ENCODE results near the gene CACTIN. TPM values are rescaled to one million over a fixed set of nuclear protein-coding genes. Genes with fewer than 3 reads are reported as not detected.

Gene CACTIN
- polyA plus RNA-seq, 1 of the 3 experiments (the other 2 are of a cell fraction), result 36.4 TPM

DNA sequence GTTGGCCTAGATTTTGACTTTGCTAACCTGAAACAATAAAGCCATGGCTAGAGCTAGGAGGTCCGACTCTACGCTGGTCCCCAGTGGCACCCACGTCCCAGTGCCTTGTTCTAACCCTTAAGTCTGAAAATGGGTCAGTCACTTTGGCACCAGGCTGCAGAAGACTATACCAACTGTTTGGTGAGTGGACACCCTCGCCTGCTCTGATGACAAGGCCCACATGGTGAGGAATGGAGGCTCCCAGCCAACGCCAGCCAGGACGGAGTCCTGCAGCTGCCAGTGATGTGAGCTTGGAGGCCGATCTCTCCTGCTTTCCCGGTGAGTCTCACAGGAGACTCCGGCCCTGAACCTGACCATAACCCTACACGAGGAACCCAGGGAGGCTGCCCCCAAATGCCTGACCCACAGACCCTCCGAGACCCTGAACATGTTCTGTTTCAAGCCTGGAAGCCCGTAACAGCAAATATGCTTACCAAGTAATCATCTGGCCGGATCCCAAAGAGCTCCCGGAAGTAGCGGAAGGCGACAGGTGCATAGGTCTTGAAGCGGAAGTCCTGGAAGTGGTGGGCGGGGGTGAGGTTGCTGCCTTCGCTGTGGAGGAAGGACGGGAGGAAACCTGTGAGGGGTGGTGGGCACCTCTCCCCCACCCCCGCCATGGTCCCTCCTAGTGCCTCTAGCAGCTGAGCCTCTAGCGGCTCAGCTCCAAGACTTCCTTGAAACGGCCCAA is 34.1 kb upstream of the CACTIN start (continued):
- TF ChIP-seq YY1 (IDR thresholded peaks at IDR 0.05; ENCODE audit: low read depth), result no peak

DNA sequence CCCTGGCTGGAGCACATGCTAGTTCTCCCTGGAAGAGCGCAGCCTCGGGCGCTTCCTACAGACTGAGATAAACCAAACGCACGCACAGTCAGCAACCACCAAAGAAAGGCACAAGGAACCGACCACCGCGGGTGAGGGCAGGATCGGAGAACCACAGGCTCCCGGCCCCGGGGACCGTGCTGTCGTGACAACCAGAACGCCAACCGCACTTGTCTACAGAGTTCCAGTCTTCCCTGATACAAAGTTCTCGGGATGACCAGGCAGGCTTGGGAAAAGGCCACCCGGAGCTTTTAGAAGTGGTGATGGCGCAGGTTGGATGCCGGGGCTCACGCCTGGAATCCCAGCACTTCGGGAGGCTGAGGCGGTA is 33.1 kb upstream of the CACTIN start:
- no peak for TF ChIP-seq CHD2 (IDR thresholded peaks at IDR 0.05; ENCODE audit: low read length, partially characterized antibody)
- TF ChIP-seq RCOR1 (IDR thresholded peaks at IDR 0.05; ENCODE audit: low read length), result no peak
- DNase-seq, result no peak
- H3K27me3 ChIP-seq (ENCODE audit: insufficient read depth), result no peaks in the 10 kb centered on the region
- no peaks in the 10 kb centered on the region for H4K20me1 ChIP-seq (ENCODE audit: insufficient read depth)
- CTCF ChIA-PET, result interaction anchor here (2.6 kb wide), 1 partner anchor 49 kb away, joined by 7 read pairs; the partner anchor contains the start of gene TJP3
- POLR2A ChIA-PET, result no interaction called here
- no peaks in the 10 kb centered on the region for H3F3A ChIP-seq (replicated peaks; ENCODE audit: insufficient read depth)
- 93% methylated on average over 17 of the region's 22 CpGs for WGBS (ENCODE audit: low lambda C conversion rate)
- no peaks in the 10 kb centered on the region for H3K9me3 ChIP-seq
- no peaks in the 10 kb centered on the region for H3K79me2 ChIP-seq (ENCODE audit: insufficient read depth)
- no peak overlapping the region for H3K9ac ChIP-seq
- H3K36me3 ChIP-seq (replicated peaks in 1 of 2; ENCODE audit: control insufficient read depth in 1 of 2, insufficient read depth in 2 of 2, low read length in 1 of 2), result peaks cover 0 to 11% of the 10 kb centered on the region in 2 experiments
- no peaks in the 10 kb centered on the region for H3K9me2 ChIP-seq
- H3K4me3 ChIP-seq (ENCODE audit: low read depth in 2 of 2, low read length in 1 of 2), result no peak overlapping the region
- no peak overlapping the region for H2AFZ ChIP-seq (ENCODE audit: low read depth)
- peaks cover 0 to 6% of the 10 kb centered on the region in 2 experiments; a peak in 1 of 4 replicates for H3K4me1 ChIP-seq (ENCODE audit: control insufficient read depth in 1 of 2, insufficient read depth in 2 of 2, low read depth in 1 of 2, low read length in 1 of 2)
- no peak overlapping the region for H3K4me2 ChIP-seq
- no peak overlapping the region for H3K27ac ChIP-seq (ENCODE audit: low read depth in 2 of 2, low read length in 1 of 2)

DNA sequence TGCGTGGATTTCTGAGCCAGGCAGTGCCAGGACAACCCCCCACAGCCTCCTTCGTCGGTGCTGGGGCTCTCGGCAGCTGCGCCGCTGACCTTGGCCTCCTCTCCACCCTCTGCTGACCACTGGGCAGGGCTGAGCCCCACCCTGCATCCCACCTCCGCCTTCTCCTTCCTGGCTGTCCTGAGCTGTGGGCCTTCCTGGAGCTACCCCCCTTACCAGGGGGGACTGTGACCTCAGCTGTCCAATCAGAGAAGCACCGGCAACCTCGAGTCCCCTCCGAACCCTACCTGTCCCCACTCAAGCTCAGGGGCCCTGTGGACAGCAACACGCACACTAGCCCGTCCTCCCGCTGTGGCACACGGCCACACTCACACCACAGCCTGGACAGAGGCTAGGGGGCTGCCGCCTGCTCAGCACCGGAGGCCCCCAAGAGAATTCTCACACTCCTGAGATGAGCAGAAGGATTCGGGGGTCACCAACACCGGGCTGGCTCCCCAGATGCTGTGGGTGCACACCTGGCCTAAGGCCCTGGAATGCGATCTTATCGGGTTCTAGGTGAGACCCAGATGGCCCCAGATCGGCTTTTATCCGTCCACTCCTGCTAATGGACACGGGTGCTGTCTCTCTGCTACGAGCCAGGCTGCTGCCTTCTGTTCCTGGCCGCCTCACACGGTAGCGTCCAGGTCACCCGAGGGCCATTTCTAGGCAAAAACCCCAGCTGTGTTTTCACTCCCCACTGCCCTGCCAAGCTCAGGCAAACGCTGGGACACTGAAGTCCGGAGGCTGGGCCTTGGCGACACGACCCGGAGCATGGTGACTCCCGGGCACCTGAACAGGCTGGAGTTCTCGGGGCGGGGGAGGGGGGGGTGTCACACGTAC is 32.5 kb upstream of the CACTIN start:
- Histone ChIP-seq H3K9ac (no peak overlapping the region), H3K4me1 (ENCODE audit: control insufficient read depth in 1 of 2, insufficient read depth in 2 of 2, low read depth in 1 of 2, low read length in 1 of 2) (peaks cover 0 to 6% of the 10 kb centered on the region in 2 experiments; a peak in 1 of 4 replicates), H3K4me3 (ENCODE audit: low read depth in 2 of 2, low read length in 1 of 2) (no peak overlapping the region), H3K4me2 (no peak overlapping the region), H3K27ac (ENCODE audit: low read depth in 2 of 2, low read length in 1 of 2) (no peak overlapping the region), H2AFZ (ENCODE audit: low read depth) (no peak overlapping the region), H3K79me2 (ENCODE audit: insufficient read depth) (no peaks in the 10 kb centered on the region), H4K20me1 (ENCODE audit: insufficient read depth) (no peaks in the 10 kb centered on the region), H3F3A (replicated peaks; ENCODE audit: insufficient read depth) (no peaks in the 10 kb centered on the region), H3K9me2 (no peaks in the 10 kb centered on the region), H3K9me3 (no peaks in the 10 kb centered on the region), H3K36me3 (replicated peaks in 1 of 2; ENCODE audit: control insufficient read depth in 1 of 2, insufficient read depth in 2 of 2, low read length in 1 of 2) (peaks cover 0 to 10% of the 10 kb centered on the region in 2 experiments), H3K27me3 (ENCODE audit: insufficient read depth) (no peaks in the 10 kb centered on the region)
- DNase-seq, result no peak
- POLR2A ChIA-PET, result no interaction called here
- TF ChIP-seq RAD21 (IDR thresholded peaks at IDR 0.05; ENCODE audit: low read length), result no peak
- TF ChIP-seq NFIC (IDR thresholded peaks at IDR 0.05; ENCODE audit: borderline replicate concordance), result no peak
- TF ChIP-seq, protein P1, sequence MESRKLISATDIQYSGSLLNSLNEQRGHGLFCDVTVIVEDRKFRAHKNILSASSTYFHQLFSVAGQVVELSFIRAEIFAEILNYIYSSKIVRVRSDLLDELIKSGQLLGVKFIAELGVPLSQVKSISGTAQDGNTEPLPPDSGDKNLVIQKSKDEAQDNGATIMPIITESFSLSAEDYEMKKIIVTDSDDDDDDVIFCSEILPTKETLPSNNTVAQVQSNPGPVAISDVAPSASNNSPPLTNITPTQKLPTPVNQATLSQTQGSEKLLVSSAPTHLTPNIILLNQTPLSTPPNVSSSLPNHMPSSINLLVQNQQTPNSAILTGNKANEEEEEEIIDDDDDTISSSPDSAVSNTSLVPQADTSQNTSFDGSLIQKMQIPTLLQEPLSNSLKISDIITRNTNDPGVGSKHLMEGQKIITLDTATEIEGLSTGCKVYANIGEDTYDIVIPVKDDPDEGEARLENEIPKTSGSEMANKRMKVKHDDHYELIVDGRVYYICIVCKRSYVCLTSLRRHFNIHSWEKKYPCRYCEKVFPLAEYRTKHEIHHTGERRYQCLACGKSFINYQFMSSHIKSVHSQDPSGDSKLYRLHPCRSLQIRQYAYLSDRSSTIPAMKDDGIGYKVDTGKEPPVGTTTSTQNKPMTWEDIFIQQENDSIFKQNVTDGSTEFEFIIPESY (IDR thresholded peaks at IDR 0.05; ENCODE audit: borderline replicate concordance, low read depth), result no peak
- CTCF ChIA-PET, result interaction anchor here (0.7 to 2.6 kb wide), 2 partner anchors 41 to 49 kb away, joined by 3 to 7 read pairs; partner anchors contain the start of genes PIP5K1C and TJP3
- WGBS (ENCODE audit: low lambda C conversion rate), result 90% methylated on average over 18 of the region's 37 CpGs
